ENCODE data around the gene CIDEA.
"Not testable (repeated sequence)": the region's sequence is repeated elsewhere in the genome, so short reads cannot be mapped to it uniquely, and the experiment has no call there.

CIDEA gene

GRCh38 chr18:12239431-12239830, 14.7 kb upstream of the CIDEA start:
- no peak for DNase-seq

GRCh38 chr18:12242658-12243260, 11.4 kb upstream of the CIDEA start:
- DNase-seq = no peak

GRCh38 chr18:12243272-12243671, 10.9 kb upstream of the CIDEA start:
- not testable (repeated sequence) for DNase-seq

GRCh38 chr18:12245793-12246135, 8.4 kb upstream of the CIDEA start:
- DNase-seq = no peak

- DNase-seq = no peak
Measured at GRCh38 chr18:12246849-12247808, 7.0 kb upstream of the CIDEA start.

GRCh38 chr18:12247946-12248345, 6.2 kb upstream of the CIDEA start:
- DNase-seq = no peak

GRCh38 chr18:12248926-12249720, 5.0 kb upstream of the CIDEA start:
- no peak for DNase-seq

- no peak for DNase-seq
Measured at GRCh38 chr18:12251311-12251710, 2.9 kb upstream of the CIDEA start.

- DNase-seq = no peak
Measured at GRCh38 chr18:12252061-12252460, 2.1 kb upstream of the CIDEA start.

- no peak for DNase-seq
Measured at GRCh38 chr18:12253027-12253426, 1.1 kb upstream of the CIDEA start.

GRCh38 chr18:12253663-12254135, 462 bp upstream of the CIDEA start:
- no peak for DNase-seq

GRCh38 chr18:12254820-12255511, 805 bp downstream of the CIDEA start:
- no peak for DNase-seq

- DNase-seq = no peak
Measured at GRCh38 chr18:12255626-12256026, 1.5 kb downstream of the CIDEA start.

- no peak for DNase-seq
Measured at GRCh38 chr18:12256951-12257350, 2.8 kb downstream of the CIDEA start.

- no peak for DNase-seq
Measured at GRCh38 chr18:12257996-12258718, 4.0 kb downstream of the CIDEA start.

GRCh38 chr18:12258719-12259705, 4.9 kb downstream of the CIDEA start:
- no peak for DNase-seq

- DNase-seq = no peak
Measured at GRCh38 chr18:12262748-12263147, 8.6 kb downstream of the CIDEA start.

- DNase-seq = no peak
Measured at GRCh38 chr18:12264864-12265263, 10.7 kb downstream of the CIDEA start.

- peak; percentile 43 for DNase-seq
Measured at GRCh38 chr18:12271376-12272235, 17.4 kb downstream of the CIDEA start.

GRCh38 chr18:12274793-12275192, 20.6 kb downstream of the CIDEA start:
- no peak for DNase-seq
